Colon (tissue), 2 donors: Measurements from ENCODE around the gene ANKS1B.

Experiments
- FAIRE-seq: peaks from 2 replicates; lab custom pipeline; 2012; peaks lifted over from hg19 to GRCh38; lab: Jason Lieb, UNC
- donor health status: control.
- donor health status: control.

The ANKS1B gene

GRCh38 chr12:98725476-98726247 is 1259.1 kb downstream of the ANKS1B start:
- FAIRE-seq: no peak

GRCh38 chr12:98724384-98725155 is 1260.2 kb downstream of the ANKS1B start:
- no peak for FAIRE-seq

GRCh38 chr12:98721204-98721702 is 1263.5 kb downstream of the ANKS1B start:
- FAIRE-seq: no peak

- no peak for FAIRE-seq
Measured at GRCh38 chr12:98719515-98720504, 1264.9 kb downstream of the ANKS1B start.

GRCh38 chr12:98714426-98714825 is 1270.3 kb downstream of the ANKS1B start:
- no peak for FAIRE-seq

- no peak for FAIRE-seq
Measured at GRCh38 chr12:98709022-98709421, 1275.7 kb downstream of the ANKS1B start.

GRCh38 chr12:98701166-98701565 is 1283.6 kb downstream of the ANKS1B start:
- FAIRE-seq: no peak

GRCh38 chr12:98699586-98699985 is 1285.2 kb downstream of the ANKS1B start:
- no peak for FAIRE-seq

- no peak for FAIRE-seq
Measured at GRCh38 chr12:98698603-98699463, 1285.9 kb downstream of the ANKS1B start.

- no peak for FAIRE-seq
Measured at GRCh38 chr12:98697209-98697608, 1287.5 kb downstream of the ANKS1B start.

GRCh38 chr12:98696036-98696646 is 1288.6 kb downstream of the ANKS1B start:
- FAIRE-seq: no peak

GRCh38 chr12:98691351-98691750 is 1293.4 kb downstream of the ANKS1B start:
- no peak for FAIRE-seq

GRCh38 chr12:98686603-98687002 is 1298.1 kb downstream of the ANKS1B start:
- FAIRE-seq: no peak
